H9 (cell line): Measurements from ENCODE around the gene TYW1. TPM values are rescaled to one million over a fixed set of nuclear protein-coding genes. Genes with fewer than 3 reads are reported as not detected.
"Not testable (repeated sequence)": the region's sequence is repeated elsewhere in the genome, so short reads cannot be mapped to it uniquely, and the experiment has no call there.

Experiments
- DNase-seq: peaks from one replicate; pipeline ENCODE4 v3.0.0-alpha.2; 2017
- H2AFZ ChIP-seq: one replicate; pipeline ENCODE4 v1.6.1; 2013; ENCODE audit warnings: mild to moderate bottlenecking, low read length, control low read depth, moderate library complexity
- H2AK5ac ChIP-seq: 2 replicates; pipeline ENCODE4 v1.6.1; 2013; ENCODE audit warnings: low read length, control low read depth, mixed read lengths; ENCODE audit not compliant: insufficient read length
- H2BK120ac ChIP-seq: one replicate; pipeline ENCODE4 v1.6.1; 2013; ENCODE audit warnings: low read depth, mild to moderate bottlenecking, low read length, control low read depth, inconsistent platforms; ENCODE audit not compliant: poor library complexity, severe bottlenecking
- H2BK12ac ChIP-seq: 2 replicates; pipeline ENCODE4 v1.6.1; 2013; ENCODE audit warnings: low read length, control low read depth, mixed read lengths, low read depth; ENCODE audit not compliant: insufficient read length
- H2BK15ac ChIP-seq: 2 replicates; pipeline ENCODE4 v1.6.1; 2013; ENCODE audit warnings: low read depth, low read length, control low read depth
- H2BK20ac ChIP-seq: one replicate; pipeline ENCODE4 v1.6.1; 2013; ENCODE audit warnings: low read depth, mild to moderate bottlenecking, low read length, control low read depth, inconsistent platforms; ENCODE audit not compliant: poor library complexity, severe bottlenecking
- H2BK5ac ChIP-seq: 2 replicates; pipeline ENCODE4 v1.6.1; 2013; ENCODE audit warnings: low read length, control low read depth, mixed read lengths; ENCODE audit not compliant: insufficient read length
- H3K14ac ChIP-seq: 2 replicates; pipeline ENCODE4 v1.6.1; 2013; ENCODE audit warnings: low read length, control low read depth; ENCODE audit not compliant: insufficient read depth
- H3K18ac ChIP-seq: 2 replicates; pipeline ENCODE4 v1.6.1; 2013; ENCODE audit warnings: low read depth, mild to moderate bottlenecking, mixed read lengths, low read length, control low read depth; ENCODE audit not compliant: insufficient read length
- H3K23ac ChIP-seq: 2 replicates; pipeline ENCODE4 v1.6.1; 2013; ENCODE audit warnings: low read length, control low read depth, mixed read lengths, low read depth; ENCODE audit not compliant: insufficient read length
- H3K23me2 ChIP-seq: 2 replicates; pipeline ENCODE4 v1.6.1; 2013; ENCODE audit warnings: low read depth, mild to moderate bottlenecking, mixed read lengths, low read length, control low read depth; ENCODE audit not compliant: insufficient read length, poor library complexity, severe bottlenecking
- H3K27ac ChIP-seq: 2 replicates; pipeline ENCODE4 v1.5.1; 2013; ENCODE audit warnings: low read length, control low read depth, mixed read lengths, low read depth; ENCODE audit not compliant: insufficient read length
- H3K27me3 ChIP-seq: 2 replicates; pipeline ENCODE4 v1.6.1; 2013; ENCODE audit warnings: low read length, control low read depth, inconsistent platforms; ENCODE audit not compliant: insufficient read depth
- H3K4ac ChIP-seq: 2 replicates; pipeline ENCODE4 v1.6.1; 2013; ENCODE audit warnings: low read depth, mild to moderate bottlenecking, control low read depth, inconsistent platforms, low read length, moderate library complexity
- H3K4me1 ChIP-seq: 2 replicates; pipeline ENCODE4 v1.6.1; 2013; ENCODE audit warnings: low read length, control low read depth, inconsistent platforms; ENCODE audit not compliant: insufficient read depth
- H3K4me2 ChIP-seq: 2 replicates; pipeline ENCODE4 v1.6.1; 2013; ENCODE audit warnings: low read length, control low read depth, mixed read lengths; ENCODE audit not compliant: insufficient read length, insufficient read depth
- H3K56ac ChIP-seq: 2 replicates; pipeline ENCODE4 v1.6.1; 2013; ENCODE audit warnings: low read depth, mild to moderate bottlenecking, mixed read lengths, low read length, control low read depth; ENCODE audit not compliant: insufficient read length
- H3K79me1 ChIP-seq: 2 replicates; pipeline ENCODE4 v1.6.1; 2013; ENCODE audit warnings: low read depth, mild to moderate bottlenecking, moderate library complexity, low read length, control low read depth, inconsistent platforms; ENCODE audit not compliant: insufficient read depth, poor library complexity, severe bottlenecking
- H3K79me2 ChIP-seq: 2 replicates; pipeline ENCODE4 v1.6.1; 2013; ENCODE audit warnings: low read length, control low read depth, inconsistent platforms; ENCODE audit not compliant: insufficient read depth
- H3K9ac ChIP-seq: 2 replicates; pipeline ENCODE4 v1.6.1; 2013; ENCODE audit warnings: low read length, control low read depth, mixed read lengths; ENCODE audit not compliant: insufficient read length; ENCODE audit errors: extremely low read depth
- H3K9me3 ChIP-seq: one replicate; pipeline ENCODE4 v1.6.1; 2013; ENCODE audit warnings: low read depth, low read length, inconsistent platforms; ENCODE audit not compliant: control insufficient read depth
- H3T11ph ChIP-seq: one replicate; pipeline ENCODE4 v1.6.1; 2013; ENCODE audit warnings: mild to moderate bottlenecking, low read length, control low read depth, inconsistent platforms
- H4K20me1 ChIP-seq: one replicate; pipeline ENCODE4 v1.6.1; 2013; ENCODE audit not compliant: control insufficient read depth, insufficient read length, insufficient read depth
- H4K5ac ChIP-seq: 2 replicates; pipeline ENCODE4 v1.6.1; 2013; ENCODE audit warnings: low read depth, mild to moderate bottlenecking, mixed read lengths, low read length, control low read depth; ENCODE audit not compliant: insufficient read length
- H4K8ac ChIP-seq: replicated peaks from 2 replicates; pipeline ENCODE4 v1.6.1; 2013; ENCODE audit warnings: low read length, control low read depth, mixed read lengths, low read depth; ENCODE audit not compliant: insufficient read length
- H4K91ac ChIP-seq: 2 replicates; pipeline ENCODE4 v1.6.1; 2013; ENCODE audit warnings: low read depth, mild to moderate bottlenecking, moderate library complexity, mixed read lengths, low read length, control low read depth; ENCODE audit not compliant: insufficient read length
- H3K27ac Mint-ChIP-seq, 3 experiments: 2 replicates in 2 of 3; 3 replicates in 1 of 3; pipeline ENCODE4 v1.8.0; 2020 to 2021; ENCODE audit warnings: mixed read lengths in 3 of 3, mild to moderate bottlenecking in 1 of 3, moderate library complexity in 1 of 3
- H3K27me3 Mint-ChIP-seq: 2 replicates; pipeline ENCODE4 v1.8.0; 2021; ENCODE audit warnings: low read depth, mild to moderate bottlenecking, moderate library complexity, mixed read lengths
- H3K36me3 Mint-ChIP-seq, 3 experiments: 2 replicates in 2 of 3; 3 replicates in 1 of 3; pipeline ENCODE4 v1.8.0; 2020 to 2021; ENCODE audit warnings: low read depth in 3 of 3, mixed read lengths in 3 of 3; ENCODE audit not compliant: insufficient read depth in 1 of 3
- H3K4me1 Mint-ChIP-seq, 2 experiments: 2 replicates each; pipeline ENCODE4 v1.8.0; 2020; ENCODE audit warnings: mixed read lengths in 2 of 2
- H3K4me3 Mint-ChIP-seq, 2 experiments: 2 replicates in 1 of 2; 3 replicates in 1 of 2; pipeline ENCODE4 v1.8.0; 2020 to 2021; ENCODE audit warnings: mild to moderate bottlenecking in 2 of 2, mixed read lengths in 2 of 2, moderate library complexity in 1 of 2
- H3K9me3 Mint-ChIP-seq, 2 experiments: 2 replicates in 1 of 2; 3 replicates in 1 of 2; pipeline ENCODE4 v1.8.0; 2020; ENCODE audit warnings: mild to moderate bottlenecking in 2 of 2, mixed read lengths in 2 of 2, moderate library complexity in 1 of 2
- WGBS: extraction: QIAGEN DNeasy Blood & Tissue Kit; methylation state at CpG from one replicate; pipeline ENCODE4 v1.1.7; 2013; ENCODE audit warnings: missing lambda C conversion rate, low lambda C conversion rate, mixed read lengths; ENCODE audit not compliant: insufficient read length; ENCODE audit errors: extremely low coverage; 5-methylcytosine and 5-hydroxymethylcytosine counted together
- total RNA-seq: library from RNA; stranded (reverse); gene quantifications from 2 replicates; pipeline ENCODE4 v1.2.1, GENCODE V29; 2021
- TF ChIP-seq, protein P1 (sequence below): fragments of 200-600 bp; sonication (generic); conservative IDR thresholded peaks from 3 replicates; pipeline ENCODE4 v1.8.0; 2021; ENCODE audit warnings: antibody characterized with exemption, mild to moderate bottlenecking

TYW1 gene
- total RNA-seq, 1 experiment from 2014 or later, result 22.3 TPM

DNA sequence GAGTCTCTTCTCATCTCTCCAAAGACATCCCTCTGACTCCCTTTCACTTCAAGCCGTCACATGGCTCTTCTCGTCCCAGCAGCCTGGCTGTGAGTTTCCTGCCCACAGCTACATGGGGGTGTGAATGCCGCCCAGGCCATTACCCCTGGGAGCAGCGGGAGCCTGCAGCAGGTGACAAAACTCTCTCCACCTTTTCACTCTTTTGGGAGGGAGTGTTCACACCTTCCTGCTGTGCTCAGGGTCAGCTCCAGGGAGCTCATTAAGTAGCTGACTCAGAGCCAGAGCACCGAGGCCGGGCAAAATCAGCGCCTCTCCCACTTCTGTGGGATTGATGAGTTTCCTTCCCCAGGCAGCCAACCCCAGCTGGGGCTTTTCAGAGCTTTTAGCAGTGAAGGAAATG, 271.3 kb downstream of the TYW1 start:
- no peaks in the 10 kb centered on the region for H3K79me1 ChIP-seq
- H4K91ac ChIP-seq, result no peak overlapping the region
- peak; percentile 39 for DNase-seq
- H3K79me2 ChIP-seq, result no peaks in the 10 kb centered on the region
- TF ChIP-seq, protein P1, sequence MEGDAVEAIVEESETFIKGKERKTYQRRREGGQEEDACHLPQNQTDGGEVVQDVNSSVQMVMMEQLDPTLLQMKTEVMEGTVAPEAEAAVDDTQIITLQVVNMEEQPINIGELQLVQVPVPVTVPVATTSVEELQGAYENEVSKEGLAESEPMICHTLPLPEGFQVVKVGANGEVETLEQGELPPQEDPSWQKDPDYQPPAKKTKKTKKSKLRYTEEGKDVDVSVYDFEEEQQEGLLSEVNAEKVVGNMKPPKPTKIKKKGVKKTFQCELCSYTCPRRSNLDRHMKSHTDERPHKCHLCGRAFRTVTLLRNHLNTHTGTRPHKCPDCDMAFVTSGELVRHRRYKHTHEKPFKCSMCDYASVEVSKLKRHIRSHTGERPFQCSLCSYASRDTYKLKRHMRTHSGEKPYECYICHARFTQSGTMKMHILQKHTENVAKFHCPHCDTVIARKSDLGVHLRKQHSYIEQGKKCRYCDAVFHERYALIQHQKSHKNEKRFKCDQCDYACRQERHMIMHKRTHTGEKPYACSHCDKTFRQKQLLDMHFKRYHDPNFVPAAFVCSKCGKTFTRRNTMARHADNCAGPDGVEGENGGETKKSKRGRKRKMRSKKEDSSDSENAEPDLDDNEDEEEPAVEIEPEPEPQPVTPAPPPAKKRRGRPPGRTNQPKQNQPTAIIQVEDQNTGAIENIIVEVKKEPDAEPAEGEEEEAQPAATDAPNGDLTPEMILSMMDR, result no peak
- no peaks in the 10 kb centered on the region for H3K27me3 ChIP-seq
- H3K27ac Mint-ChIP-seq, result peak overlapping the region in 1 of 3 experiments; percentile 13; a peak in 1 of 7 replicates
- no peak overlapping the region for H3K4me2 ChIP-seq
- no peaks in the 10 kb centered on the region for H3K9me3 Mint-ChIP-seq
- no CpG with 5 or more reads among the region's 7 CpGs for WGBS
- no peaks in the 10 kb centered on the region for H3K9me3 ChIP-seq
- no peak overlapping the region for H3K27ac ChIP-seq
- H3K23me2 ChIP-seq, result no peaks in the 10 kb centered on the region
- H3K4ac ChIP-seq, result no peak overlapping the region
- H2BK12ac ChIP-seq, result no peak overlapping the region
- H3K18ac ChIP-seq, result no peak overlapping the region
- H3K4me1 Mint-ChIP-seq, result peaks cover 0 to 4% of the 10 kb centered on the region in 2 experiments; a peak in 3 of 4 replicates
- H3K14ac ChIP-seq, result no peak overlapping the region
- no peak overlapping the region for H2BK20ac ChIP-seq
- H3K27me3 Mint-ChIP-seq, result no peaks in the 10 kb centered on the region
- no peak overlapping the region for H3K56ac ChIP-seq
- H3K23ac ChIP-seq, result no peak overlapping the region
- H4K8ac ChIP-seq, result no peak overlapping the region
- no peak overlapping the region for H3K4me3 Mint-ChIP-seq
- H4K20me1 ChIP-seq, result no peaks in the 10 kb centered on the region
- H2BK15ac ChIP-seq, result no peak overlapping the region
- H4K5ac ChIP-seq, result no peak overlapping the region
- H2AFZ ChIP-seq, result no peak overlapping the region
- no peak overlapping the region for H3K9ac ChIP-seq
- H2AK5ac ChIP-seq, result no peak overlapping the region
- peak overlapping the region; percentile 48 for H2BK120ac ChIP-seq
- no peak overlapping the region for H2BK5ac ChIP-seq
- H3T11ph ChIP-seq, result no peak overlapping the region
- peaks cover 1 to 10% (median 6%) of the 10 kb centered on the region in 3 experiments; a peak in 4 of 7 replicates for H3K36me3 Mint-ChIP-seq
- no peaks in the 10 kb centered on the region for H3K4me1 ChIP-seq

DNA sequence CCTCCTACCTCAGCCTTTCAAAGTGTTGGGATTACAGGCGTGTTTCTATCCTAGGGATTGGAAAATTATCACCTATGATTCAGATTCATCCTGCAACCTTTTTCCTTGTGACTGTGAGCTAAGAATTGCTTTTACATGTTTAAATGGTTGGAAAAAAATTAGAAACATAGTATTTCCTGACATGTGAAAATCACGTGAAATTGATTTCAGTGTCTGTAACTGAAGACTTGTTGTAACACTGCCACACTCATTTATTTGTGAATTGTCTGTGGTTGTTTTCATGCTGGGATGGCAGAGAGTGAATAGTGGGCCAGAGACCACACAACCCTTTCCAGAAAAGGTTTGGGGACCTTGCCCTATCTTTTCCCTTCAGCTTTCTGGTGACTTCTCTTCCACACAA, 273.3 kb downstream of the TYW1 start:
- H2BK120ac ChIP-seq, DNase-seq, H3K79me2 ChIP-seq: not testable (repeated sequence)

More for the DNA sequence above, 273.3 kb downstream of the TYW1 start:
- H3K14ac ChIP-seq, H3K79me1 ChIP-seq, H2BK20ac ChIP-seq, H3K56ac ChIP-seq, H3K23ac ChIP-seq, H3K27ac ChIP-seq, H4K91ac ChIP-seq, H2BK12ac ChIP-seq, H4K20me1 ChIP-seq, H3K4me1 ChIP-seq, H3K27me3 Mint-ChIP-seq, H3K9ac ChIP-seq, H2BK5ac ChIP-seq, H2AK5ac ChIP-seq, H3K18ac ChIP-seq, H3K4me1 Mint-ChIP-seq, H3K27ac Mint-ChIP-seq, H3T11ph ChIP-seq, H3K9me3 Mint-ChIP-seq, H4K8ac ChIP-seq, H3K4ac ChIP-seq, H3K27me3 ChIP-seq, H3K23me2 ChIP-seq, H3K4me3 Mint-ChIP-seq, H3K9me3 ChIP-seq, H3K36me3 Mint-ChIP-seq, H2BK15ac ChIP-seq, H3K4me2 ChIP-seq, H2AFZ ChIP-seq, H4K5ac ChIP-seq: not testable (repeated sequence)
- WGBS, result no CpG with 5 or more reads among the region's 2 CpGs
